Epithelial cell of esophagus (primary cell): ENCODE results near the gene TNFRSF4.

ENCODE experiments used
- DNase-seq: peaks from one replicate; pipeline ENCODE4 v3.0.0; 2010; ENCODE audit warnings: low read depth
- H3K4me3 ChIP-seq: 2 replicates; pipeline ENCODE4 v1.5.1; 2011; ENCODE audit warnings: mild to moderate bottlenecking, low read length, control low read depth
- CTCF ChIP-seq: IDR thresholded peaks from 2 replicates; pipeline ENCODE4 v1.5.1; 2011; ENCODE audit warnings: low read depth, mild to moderate bottlenecking, low read length, control low read depth, inconsistent platforms; ENCODE audit not compliant: insufficient read depth; ENCODE audit errors: missing control alignments

Gene TNFRSF4

DNA sequence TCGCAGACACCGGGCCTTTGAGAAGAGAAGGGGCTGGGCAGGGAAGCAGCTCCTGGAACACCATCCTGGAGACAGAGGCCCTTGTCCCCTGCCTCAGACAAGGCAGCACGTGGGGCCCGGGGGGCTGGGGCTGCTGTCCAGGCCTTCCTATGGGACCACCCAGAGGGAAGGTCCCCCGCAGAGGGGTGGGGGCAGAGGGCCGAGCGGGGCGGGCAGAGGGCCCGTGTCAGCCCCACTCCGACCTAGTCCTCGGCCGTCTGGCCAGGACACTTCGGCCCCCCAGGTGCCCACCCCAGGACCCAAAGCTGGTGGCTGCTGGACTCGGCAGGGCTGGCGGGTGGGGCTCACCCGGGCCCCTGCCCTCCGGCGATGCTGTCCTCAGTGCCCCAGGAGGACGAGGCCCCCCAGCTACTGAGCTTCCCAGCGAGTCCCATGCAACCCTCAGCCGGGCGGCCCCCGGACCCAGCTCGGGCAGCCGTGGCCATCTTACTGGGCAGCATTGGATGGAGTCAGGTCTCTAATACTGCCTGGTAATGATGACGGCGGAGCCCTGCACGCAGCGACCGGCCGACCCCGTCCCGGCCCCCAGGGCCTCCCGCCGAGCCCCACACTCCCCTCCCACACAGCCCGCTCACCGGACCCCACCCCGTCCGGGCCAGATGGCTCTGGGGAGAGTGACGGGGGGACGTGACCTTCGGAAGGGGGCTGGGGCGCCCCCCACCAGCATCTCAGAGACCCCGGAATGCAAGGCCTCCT is 47.1 kb downstream of the TNFRSF4 start:
- no peak overlapping the region for H3K4me3 ChIP-seq
- no peak for TF ChIP-seq CTCF

DNA sequence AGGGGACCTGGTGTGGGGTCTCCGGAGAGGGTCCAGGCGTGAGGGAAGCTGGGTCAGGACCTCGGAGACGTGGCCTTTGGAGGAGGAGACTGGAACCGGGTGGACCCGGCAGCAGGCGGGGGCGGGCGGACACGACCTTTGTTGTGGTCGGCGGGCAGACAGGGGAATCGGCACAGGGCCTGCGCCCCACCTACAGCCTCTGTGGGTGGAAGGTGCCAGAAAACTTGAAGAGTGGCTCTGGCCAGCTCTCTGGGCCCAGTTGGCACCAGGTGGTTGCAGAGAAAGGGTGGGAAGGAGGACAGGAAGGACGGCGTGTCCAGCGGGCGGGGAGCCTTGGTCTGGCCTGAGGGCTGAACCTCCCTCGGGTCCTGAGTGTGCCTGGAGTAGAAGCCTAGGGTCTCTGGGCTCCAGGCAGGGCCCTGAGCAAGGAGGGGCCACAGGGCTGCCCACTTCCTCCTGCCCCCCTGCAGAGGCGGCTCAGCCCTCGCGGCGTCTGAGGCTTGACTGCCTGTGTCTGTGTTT is 48.0 kb downstream of the TNFRSF4 start:
- TF ChIP-seq CTCF, result no peak
- peak overlapping the region; percentile 86 for H3K4me3 ChIP-seq
- no peak for DNase-seq

More for the DNA sequence above, 47.1 kb downstream of the TNFRSF4 start:
- no peak for DNase-seq

GRCh38 chr1:1165485-1165884 is 48.5 kb downstream of the TNFRSF4 start:
- TF ChIP-seq CTCF, result no peak

GRCh38 chr1:1164701-1165451 is 49.1 kb downstream of the TNFRSF4 start:
- peak overlapping the region; percentile 86 for H3K4me3 ChIP-seq
- no peak for TF ChIP-seq CTCF
- DNase-seq, result peak; percentile 95

More at GRCh38 chr1:1165485-1165884, 48.5 kb downstream of the TNFRSF4 start:
- peak overlapping the region; percentile 86 for H3K4me3 ChIP-seq
- DNase-seq, result no peak

- TF ChIP-seq CTCF, result no peak
- DNase-seq, result no peak
- peak overlapping the region; percentile 86 for H3K4me3 ChIP-seq
Measured at GRCh38 chr1:1164361-1164700, 49.6 kb downstream of the TNFRSF4 start.

- peak; percentile 44 for DNase-seq
- TF ChIP-seq CTCF, result no peak
- peak overlapping the region; percentile 86 for H3K4me3 ChIP-seq
Measured at GRCh38 chr1:1163538-1164070, 50.3 kb downstream of the TNFRSF4 start.
